Neural crest cell (in vitro differentiated cells): ENCODE measurements around the gene ACD. TPM values are rescaled to one million over a fixed set of nuclear protein-coding genes. Genes with fewer than 3 reads are reported as not detected.

Experiments used
- DNase-seq: peaks from one replicate; pipeline ENCODE4 v3.0.0; 2021; ENCODE audit warnings: low read depth, mixed read lengths, low spot score
- H3K27ac Mint-ChIP-seq: one replicate; pipeline ENCODE4 v1.8.0; 2021; ENCODE audit warnings: mild to moderate bottlenecking, mixed read lengths; ENCODE audit not compliant: unreplicated experiment
- H3K27me3 Mint-ChIP-seq: 2 replicates; pipeline ENCODE4 v1.8.0; 2021; ENCODE audit warnings: low read depth, mild to moderate bottlenecking, mixed read lengths
- H3K36me3 Mint-ChIP-seq: 2 replicates; pipeline ENCODE4 v1.8.0; 2021; ENCODE audit warnings: low read depth, mild to moderate bottlenecking, mixed read lengths
- H3K4me1 Mint-ChIP-seq: 2 replicates; pipeline ENCODE4 v1.8.0; 2021; ENCODE audit warnings: mixed read lengths
- H3K4me3 Mint-ChIP-seq: one replicate; pipeline ENCODE4 v1.8.0; 2021; ENCODE audit warnings: mild to moderate bottlenecking, mixed read lengths
- H3K9me3 Mint-ChIP-seq: 2 replicates; pipeline ENCODE4 v1.8.0; 2021; ENCODE audit warnings: mixed read lengths
- CTCF ChIP-seq: fragments of 200-600 bp; sonication (generic); conservative IDR thresholded peaks from 2 replicates; pipeline ENCODE4 v1.5.0; 2021; ENCODE audit warnings: antibody characterized with exemption, mild to moderate bottlenecking
- total RNA-seq: library from RNA; stranded (reverse); gene quantifications from 2 replicates; pipeline ENCODE4 v1.2.1, GENCODE V29; 2021

Gene ACD
- total RNA-seq, 1 donor from 2014 or later, result 39.3 TPM

- Mint-ChIP-seq H3K36me3 (no peaks in the 10 kb centered on the region), H3K27me3 (no peaks in the 10 kb centered on the region), H3K4me3 (peak overlapping the region; percentile 6), H3K4me1 (peaks cover under 1% of the 10 kb centered on the region), H3K9me3 (no peaks in the 10 kb centered on the region), H3K27ac (no peak overlapping the region)
- peak; percentile 68 for TF ChIP-seq CTCF
- peak; percentile 47 for DNase-seq
These were observed 12.9 kb upstream of the ACD start for GRCh38 chr16:67672739-67673662.

GRCh38 chr16:67672306-67672705 lies 12.2 kb upstream of the ACD start:
- no peaks in the 10 kb centered on the region for H3K27me3 Mint-ChIP-seq
- H3K4me1 Mint-ChIP-seq, result peaks cover 4% of the 10 kb centered on the region
- no peak overlapping the region for H3K27ac Mint-ChIP-seq
- H3K9me3 Mint-ChIP-seq, result no peaks in the 10 kb centered on the region
- no peaks in the 10 kb centered on the region for H3K36me3 Mint-ChIP-seq
- H3K4me3 Mint-ChIP-seq, result peak overlapping the region; percentile 6
- TF ChIP-seq CTCF, result no peak
- DNase-seq, result no peak

GRCh38 chr16:67669499-67670101 lies 9.5 kb upstream of the ACD start:
- Mint-ChIP-seq H3K9me3 (no peaks in the 10 kb centered on the region), H3K4me3 (peak overlapping the region; percentile 68), H3K27me3 (no peaks in the 10 kb centered on the region), H3K36me3 (no peaks in the 10 kb centered on the region), H3K4me1 (peaks cover 17% of the 10 kb centered on the region), H3K27ac (peak overlapping the region; percentile 5)
- no peak for TF ChIP-seq CTCF
- DNase-seq, result no peak

GRCh38 chr16:67668495-67669157 lies 8.6 kb upstream of the ACD start:
- peak overlapping the region; percentile 68 for H3K4me3 Mint-ChIP-seq
- H3K27me3 Mint-ChIP-seq, result no peaks in the 10 kb centered on the region
- peaks cover 24% of the 10 kb centered on the region for H3K4me1 Mint-ChIP-seq
- TF ChIP-seq CTCF, result no peak
- H3K36me3 Mint-ChIP-seq, result peaks cover 3% of the 10 kb centered on the region
- H3K27ac Mint-ChIP-seq, result no peak overlapping the region
- DNase-seq, result no peak
- H3K9me3 Mint-ChIP-seq, result no peaks in the 10 kb centered on the region

- H3K4me1 Mint-ChIP-seq, result peaks cover 24% of the 10 kb centered on the region
- TF ChIP-seq CTCF, result peak; percentile 83
- no peaks in the 10 kb centered on the region for H3K9me3 Mint-ChIP-seq
- H3K27me3 Mint-ChIP-seq, result no peaks in the 10 kb centered on the region
- peak; percentile 76 for DNase-seq
- H3K36me3 Mint-ChIP-seq, result peaks cover 3% of the 10 kb centered on the region
- H3K4me3 Mint-ChIP-seq, result peak overlapping the region; percentile 78
- H3K27ac Mint-ChIP-seq, result peak overlapping the region; percentile 6
These were observed 7.9 kb upstream of the ACD start for GRCh38 chr16:67667817-67668494.
